ENCODE data around the gene UROS. TPM values are rescaled to one million over a fixed set of nuclear protein-coding genes. Genes with fewer than 3 reads are reported as not detected.

UROS gene
- total and polyA plus RNA-seq, 2 of the 4 experiments (the other 2 are of a cell fraction) = 48.7 to 56.5 TPM

DNA sequence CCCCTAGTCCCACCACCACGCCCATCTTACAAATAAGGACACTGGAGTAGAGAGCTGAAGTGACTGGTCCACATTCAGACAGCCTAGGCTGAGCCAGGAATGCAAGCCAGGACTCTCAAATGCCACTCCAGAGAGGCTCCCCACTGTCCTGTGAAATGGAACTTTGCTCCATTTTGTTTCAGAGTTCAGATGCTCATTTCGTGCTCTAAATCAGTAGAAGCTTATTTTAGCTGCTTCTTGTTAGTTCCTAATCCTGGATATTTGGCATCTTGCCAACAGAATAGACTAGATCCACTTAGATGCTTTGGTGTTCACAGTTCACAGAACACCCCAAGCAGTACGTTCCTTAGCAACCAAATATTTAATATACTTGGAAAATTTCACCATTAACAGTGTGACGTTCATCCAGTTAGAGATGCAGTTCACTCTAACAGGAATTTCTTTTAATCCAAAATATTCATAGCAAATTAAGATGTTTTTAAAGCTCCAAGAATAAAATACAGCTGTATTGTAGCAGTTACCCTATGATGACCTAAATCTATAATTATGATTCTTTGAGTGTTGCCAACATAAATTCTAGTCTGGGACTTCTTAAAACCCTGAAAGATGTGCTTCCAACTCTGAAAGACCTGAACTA, 54.7 kb downstream of the UROS start:
- Histone ChIP-seq H3K56ac (ENCODE audit: extremely low read depth, insufficient read depth, low read length) (no peak overlapping the region), H2AFZ (replicated peaks; ENCODE audit: low read length, poor library complexity) (no peak overlapping the region), H2BK20ac (ENCODE audit: low read depth, low read length) (no peak overlapping the region), H3K23ac (ENCODE audit: low read depth, low read length) (no peak overlapping the region), H3K4ac (ENCODE audit: low read depth, low read length) (no peak overlapping the region), H3K9me3 (ENCODE audit: control insufficient read depth, insufficient read depth, low read length) (no peaks in the 10 kb centered on the region), H2BK5ac (ENCODE audit: low read depth, low read length, poor library complexity, severe bottlenecking) (no peak overlapping the region), H3K4me2 (ENCODE audit: low read depth, low read length) (no peak overlapping the region), H3K27me3 (ENCODE audit: control insufficient read depth, insufficient read depth, low read length) (no peaks in the 10 kb centered on the region), H2BK120ac (ENCODE audit: low read depth, low read length) (no peak overlapping the region), H2AK9ac (replicated peaks; ENCODE audit: low read depth, low read length, poor library complexity) (no peak overlapping the region), H3K14ac (replicated peaks; ENCODE audit: low read depth, low read length) (no peak overlapping the region), H4K20me1 (ENCODE audit: insufficient read depth, low read length) (no peaks in the 10 kb centered on the region), H2BK15ac (ENCODE audit: low read depth, low read length) (no peak overlapping the region), H3K4me1 (ENCODE audit: control insufficient read depth, insufficient read depth, low read length) (no peaks in the 10 kb centered on the region), H3K36me3 (ENCODE audit: control insufficient read depth, insufficient read depth, low read length) (peaks cover 12% of the 10 kb centered on the region), H2AK5ac (ENCODE audit: low read depth, low read length) (no peak overlapping the region), H4K8ac (ENCODE audit: low read depth in 2 of 2, low read length in 2 of 2) (no peak overlapping the region), H4K91ac (ENCODE audit: insufficient read depth, low read depth, low read length) (no peak overlapping the region), H3K79me1 (ENCODE audit: low read depth in 1 of 2, low read length in 2 of 2) (no peaks in the 10 kb centered on the region), H4K5ac (ENCODE audit: low read depth, low read length) (no peak overlapping the region), H3K4me3 (ENCODE audit: insufficient read depth, low read depth, low read length) (no peak overlapping the region), H3K9me1 (ENCODE audit: insufficient read depth, low read length) (no peaks in the 10 kb centered on the region), H3K18ac (ENCODE audit: low read depth, low read length) (no peak overlapping the region), H3K27ac (ENCODE audit: insufficient read depth, low read length) (no peak overlapping the region), H3K9ac (ENCODE audit: low read depth, low read length) (no peak overlapping the region)
- TF ChIP-seq BHLHE40 (IDR thresholded peaks at IDR 0.05; ENCODE audit: low read depth, low read length) (no peak), RAD21 (IDR thresholded peaks at IDR 0.05; ENCODE audit: low read length) (no peak), CEBPB (IDR thresholded peaks at IDR 0.05; ENCODE audit: low read depth, low read length) (no peak), NFE2L2 (IDR thresholded peaks at IDR 0.05; ENCODE audit: low read depth, low read length) (no peak), FOS (IDR thresholded peaks at IDR 0.05; ENCODE audit: low read depth, low read length) (no peak), MAFK (IDR thresholded peaks at IDR 0.05; ENCODE audit: low read depth, low read length) (no peak), SMC3 (IDR thresholded peaks at IDR 0.05; ENCODE audit: low read depth, low read length) (no peak), CHD1 (IDR thresholded peaks at IDR 0.05; ENCODE audit: low read depth, low read length) (no peak), RFX5 (IDR thresholded peaks at IDR 0.05; ENCODE audit: low read depth, low read length) (no peak), MXI1 (IDR thresholded peaks at IDR 0.05; ENCODE audit: borderline replicate concordance, low read depth, low read length) (no peak), POLR2A (IDR thresholded peaks at IDR 0.05; ENCODE audit: low read depth, low read length) (no peak)
- TF ChIP-seq, protein P1, sequence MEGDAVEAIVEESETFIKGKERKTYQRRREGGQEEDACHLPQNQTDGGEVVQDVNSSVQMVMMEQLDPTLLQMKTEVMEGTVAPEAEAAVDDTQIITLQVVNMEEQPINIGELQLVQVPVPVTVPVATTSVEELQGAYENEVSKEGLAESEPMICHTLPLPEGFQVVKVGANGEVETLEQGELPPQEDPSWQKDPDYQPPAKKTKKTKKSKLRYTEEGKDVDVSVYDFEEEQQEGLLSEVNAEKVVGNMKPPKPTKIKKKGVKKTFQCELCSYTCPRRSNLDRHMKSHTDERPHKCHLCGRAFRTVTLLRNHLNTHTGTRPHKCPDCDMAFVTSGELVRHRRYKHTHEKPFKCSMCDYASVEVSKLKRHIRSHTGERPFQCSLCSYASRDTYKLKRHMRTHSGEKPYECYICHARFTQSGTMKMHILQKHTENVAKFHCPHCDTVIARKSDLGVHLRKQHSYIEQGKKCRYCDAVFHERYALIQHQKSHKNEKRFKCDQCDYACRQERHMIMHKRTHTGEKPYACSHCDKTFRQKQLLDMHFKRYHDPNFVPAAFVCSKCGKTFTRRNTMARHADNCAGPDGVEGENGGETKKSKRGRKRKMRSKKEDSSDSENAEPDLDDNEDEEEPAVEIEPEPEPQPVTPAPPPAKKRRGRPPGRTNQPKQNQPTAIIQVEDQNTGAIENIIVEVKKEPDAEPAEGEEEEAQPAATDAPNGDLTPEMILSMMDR (conservative IDR thresholded peaks at IDR 0.05; ENCODE audit: low read depth, low read length) = no peak
- TF ChIP-seq, protein P2, sequence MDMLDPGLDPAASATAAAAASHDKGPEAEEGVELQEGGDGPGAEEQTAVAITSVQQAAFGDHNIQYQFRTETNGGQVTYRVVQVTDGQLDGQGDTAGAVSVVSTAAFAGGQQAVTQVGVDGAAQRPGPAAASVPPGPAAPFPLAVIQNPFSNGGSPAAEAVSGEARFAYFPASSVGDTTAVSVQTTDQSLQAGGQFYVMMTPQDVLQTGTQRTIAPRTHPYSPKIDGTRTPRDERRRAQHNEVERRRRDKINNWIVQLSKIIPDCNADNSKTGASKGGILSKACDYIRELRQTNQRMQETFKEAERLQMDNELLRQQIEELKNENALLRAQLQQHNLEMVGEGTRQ (IDR thresholded peaks at IDR 0.05; ENCODE audit: low read depth, low read length) = no peak
- WGBS, 2 experiments (ENCODE audit: extremely low coverage in 2 of 2, insufficient read length in 1 of 2) = 30% methylated on average over 1 of the region's 4 CpGs; no CpG with 5 or more reads in 1 of the 2 experiments
- BruUV-seq (replicated peaks) = no TSS peak
- in situ Hi-C loops (cut with MboI; ENCODE audit: low sequenced_read_pairs) = no loop called here
- dilution Hi-C loops (cut with HindIII; ENCODE audit: low sequenced_read_pairs, unreplicated experiment) = no loop called here
- DNase-seq = peak; percentile 8
- ChIA-PET CTCF (no interaction called here), POLR2A (ENCODE audit: unreplicated experiment) (interaction anchor here (0.6 kb wide), 1 partner anchor 27 kb away, joined by 6 read pairs; no protein-coding TSS in a partner anchor)
- intact Hi-C loops (cut with micrococcal nuclease) = no loop called here
- ATAC-seq (ENCODE audit: low read depth) = no peak; the same call in 1 of the 2 replicates

Data from IMR-90 (cell line).